SH-SY5Y (cell line): ENCODE data around the gene AP1AR.

Source experiments
- GATA2 ChIP-seq: IDR thresholded peaks from 2 replicates; pipeline ENCODE4 v1.6.1; 2011; ENCODE audit warnings: mild to moderate bottlenecking, low read depth, low read length
- GATA3 ChIP-seq: IDR thresholded peaks from 2 replicates; pipeline ENCODE4 v1.6.1; 2011; ENCODE audit warnings: low read depth, mild to moderate bottlenecking, low read length, moderate library complexity

GRCh38 chr4:112185334-112185733 lies 46.3 kb upstream of the AP1AR start:
- TF ChIP-seq GATA2 (no peak), GATA3 (no peak)
